NCI-H82 treated with DMSO at 0.1 percent for 48 hours (cell line): Measurements from ENCODE around the gene ASCL2.

ENCODE experiments used
- DNase-seq: peaks from one replicate; lab custom pipeline; 2025; ENCODE audit not compliant: unreplicated experiment; lab: John Stamatoyannopoulos, UW

Gene ASCL2

DNA sequence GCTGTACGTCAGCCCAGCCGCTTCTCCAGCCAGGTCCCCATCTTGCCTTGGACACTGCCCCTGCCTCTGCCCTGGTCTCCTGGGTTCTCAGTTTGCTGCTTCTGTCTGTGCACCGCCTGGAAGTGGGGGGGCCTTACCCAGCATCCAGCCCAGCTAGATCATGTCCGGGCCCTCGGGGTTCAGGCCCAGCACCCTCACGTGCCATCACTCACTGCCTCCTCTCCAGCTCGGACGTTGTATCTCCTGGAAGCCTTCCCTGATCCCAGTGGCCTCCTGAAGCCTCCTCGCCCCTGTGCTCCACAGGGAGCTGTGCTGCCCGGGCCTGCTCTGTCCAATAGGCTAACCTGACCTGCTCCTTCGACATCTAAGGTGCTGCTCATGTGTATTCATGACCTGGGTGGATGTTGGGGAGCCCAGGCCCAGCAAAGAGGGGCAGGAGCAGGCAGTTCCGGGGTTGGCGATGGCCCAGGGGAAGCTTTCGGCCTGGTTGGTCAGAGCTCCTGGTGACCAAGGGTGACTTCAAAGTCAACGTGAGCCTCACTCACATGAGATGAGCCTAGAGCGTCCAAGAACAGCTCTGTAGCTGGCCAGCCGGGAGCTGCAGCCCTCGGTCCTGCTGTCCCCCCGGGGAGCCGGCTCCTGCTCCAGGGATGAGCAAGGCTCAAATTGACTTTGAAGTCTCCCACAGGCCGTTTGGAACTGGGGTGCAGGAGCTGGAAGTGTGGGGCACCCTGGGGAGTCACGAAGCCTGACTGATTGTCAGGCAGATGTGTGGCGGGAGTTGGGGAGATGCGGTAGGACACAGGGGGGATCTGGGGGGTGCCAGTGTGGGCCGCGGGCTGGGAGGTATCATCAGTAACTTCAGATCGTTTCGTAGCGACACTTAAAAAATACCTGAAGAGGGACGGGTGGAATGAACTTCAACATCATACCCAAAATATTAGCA, 5.2 kb upstream of the ASCL2 start:
- DNase-seq = no peak

DNA sequence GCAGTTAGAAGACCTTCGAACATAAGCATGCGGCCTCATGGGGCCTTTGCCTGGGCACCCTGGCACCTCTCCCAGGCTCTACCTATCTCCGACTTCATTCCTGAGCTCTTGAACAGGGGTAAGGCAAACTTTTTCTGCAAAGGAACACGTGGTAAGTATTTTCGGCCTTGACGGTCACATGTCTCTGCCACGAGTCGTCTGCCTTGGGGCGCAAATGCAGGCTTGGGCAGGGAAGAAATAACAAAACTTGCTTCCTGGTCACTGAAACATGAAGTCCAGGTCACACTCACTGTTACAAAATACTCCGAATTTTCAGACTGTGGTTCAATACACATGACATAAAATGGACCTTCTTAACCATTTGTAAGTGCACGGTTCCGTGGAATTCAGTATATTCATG, 3.4 kb upstream of the ASCL2 start:
- no peak for DNase-seq

DNA sequence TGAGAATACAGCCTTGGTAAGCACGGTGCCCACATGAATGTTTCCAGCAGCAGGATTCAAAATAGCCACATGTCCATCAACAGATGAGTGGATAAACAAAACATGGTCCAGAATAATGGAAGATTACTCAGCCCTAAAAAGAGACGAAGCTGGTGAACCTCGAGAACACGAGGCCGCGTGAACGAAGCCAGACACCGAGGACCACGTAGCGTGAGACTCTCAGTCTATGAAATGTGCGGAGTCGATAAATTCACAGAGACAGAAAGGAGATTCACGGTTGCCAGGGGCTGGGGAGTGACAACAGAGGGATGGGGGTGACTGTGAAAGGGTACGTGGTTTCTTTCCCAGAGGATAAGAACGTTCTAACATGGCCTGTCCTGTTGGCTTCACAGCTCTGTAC, 2.9 kb upstream of the ASCL2 start:
- no peak for DNase-seq

DNA sequence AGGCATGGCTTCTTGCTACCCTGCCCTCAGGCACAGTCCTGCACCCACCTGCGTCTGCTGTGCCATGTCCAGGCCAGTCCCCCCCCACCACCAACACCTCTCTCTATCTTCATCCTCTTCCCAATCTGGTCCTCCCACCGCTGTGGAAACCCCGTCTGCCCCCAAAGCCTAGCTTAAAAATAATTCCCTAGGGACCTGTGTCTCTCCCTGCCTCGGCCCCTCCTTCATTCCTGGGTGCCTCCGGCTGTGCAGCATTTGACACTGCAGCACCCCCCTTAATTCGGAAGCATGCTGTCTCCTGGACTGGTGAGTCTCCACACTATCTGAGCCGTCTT, 2.5 kb upstream of the ASCL2 start:
- no peak for DNase-seq

DNA sequence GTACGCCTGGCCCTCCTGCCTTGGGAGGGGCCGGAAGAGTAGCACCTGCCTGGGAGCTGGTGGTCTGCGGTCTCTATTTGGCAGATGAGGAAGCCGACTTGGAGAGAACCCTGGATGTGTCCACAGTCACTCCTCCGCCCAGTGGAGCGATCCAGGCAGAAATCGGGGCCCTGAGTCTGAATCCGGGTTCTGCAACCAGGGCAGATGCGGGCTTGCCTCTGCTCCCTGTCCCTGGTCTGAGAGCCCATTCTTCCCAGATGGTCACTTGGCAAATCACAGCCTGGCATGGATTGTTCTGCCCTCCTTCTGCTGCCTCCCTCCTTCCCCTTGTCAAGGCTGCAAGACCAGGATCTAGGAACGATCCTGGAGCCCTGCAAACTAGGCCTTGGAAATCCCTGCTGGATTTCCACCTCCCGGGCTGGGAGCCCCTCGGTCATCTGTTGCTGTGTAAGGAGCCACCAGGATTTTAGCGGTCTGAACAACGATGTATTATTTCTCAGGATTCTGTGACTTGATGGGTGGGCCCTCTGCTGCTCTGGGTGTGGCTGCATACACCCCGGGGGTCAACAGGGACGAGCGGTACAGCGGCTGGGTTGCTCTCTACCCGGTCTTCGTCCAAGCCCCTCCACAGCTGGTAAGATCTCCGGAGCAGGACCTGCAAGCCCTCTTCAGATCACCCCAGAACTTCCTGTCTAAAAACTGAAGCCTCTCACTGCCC, 2.0 kb upstream of the ASCL2 start:
- no peak for DNase-seq

DNA sequence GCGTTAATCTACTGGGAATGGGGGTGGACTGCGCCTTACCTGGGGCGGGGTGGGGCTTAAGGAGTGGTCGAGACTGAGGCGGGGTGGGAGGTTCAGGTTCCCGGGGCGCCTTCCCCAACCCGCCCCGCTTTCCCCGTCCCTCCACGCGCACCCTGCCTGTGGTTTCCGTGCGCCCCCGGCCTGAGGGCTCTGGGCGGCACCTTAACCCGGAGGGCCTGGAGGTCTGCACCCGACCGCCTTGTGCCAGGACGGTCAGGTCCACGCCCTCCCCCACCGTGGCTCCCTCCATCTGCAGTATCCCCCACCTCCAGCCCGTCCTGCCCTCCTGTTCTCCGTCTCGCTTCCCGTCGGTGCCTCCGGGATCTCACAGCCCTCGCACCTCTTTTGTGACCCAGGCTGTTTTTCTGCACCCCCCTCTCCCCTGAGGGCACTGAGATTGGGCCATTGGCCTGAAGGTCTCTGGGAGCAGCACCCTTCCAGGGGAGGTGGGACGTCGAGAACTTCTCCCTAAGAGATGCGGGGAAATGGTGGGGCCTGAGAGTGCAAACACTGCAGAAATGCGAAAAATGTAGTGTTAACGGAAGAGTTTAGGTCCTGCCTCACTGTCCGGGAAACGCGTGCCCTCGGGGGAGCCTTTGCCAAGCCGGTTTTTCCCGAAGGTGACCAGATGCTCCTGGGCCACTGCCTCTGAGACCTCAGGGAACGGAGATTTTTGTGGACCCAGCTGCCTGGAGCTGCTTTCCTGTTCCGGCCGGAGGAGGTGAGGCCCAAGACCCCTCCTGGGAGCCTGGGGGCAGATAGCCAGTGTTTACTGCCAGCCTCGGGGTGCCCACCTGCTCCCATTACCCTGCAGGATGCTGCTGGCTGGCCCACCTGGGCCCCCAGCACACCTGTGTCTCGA, 1.2 kb upstream of the ASCL2 start:
- DNase-seq = no peak

DNA sequence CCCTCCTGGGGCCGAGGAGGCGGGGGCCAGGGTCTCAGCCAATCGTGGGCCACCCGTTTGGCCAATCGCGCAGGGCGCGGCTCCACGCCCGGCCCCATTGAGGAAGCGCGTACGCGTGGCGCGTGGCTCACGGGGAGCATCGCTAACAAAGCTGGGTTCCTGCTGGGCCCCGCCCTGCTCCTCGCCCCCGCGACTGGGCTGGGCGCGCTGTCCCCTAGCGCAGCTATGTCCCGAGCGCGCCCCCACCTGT, 614 bp upstream of the ASCL2 start:
- no peak for DNase-seq

DNA sequence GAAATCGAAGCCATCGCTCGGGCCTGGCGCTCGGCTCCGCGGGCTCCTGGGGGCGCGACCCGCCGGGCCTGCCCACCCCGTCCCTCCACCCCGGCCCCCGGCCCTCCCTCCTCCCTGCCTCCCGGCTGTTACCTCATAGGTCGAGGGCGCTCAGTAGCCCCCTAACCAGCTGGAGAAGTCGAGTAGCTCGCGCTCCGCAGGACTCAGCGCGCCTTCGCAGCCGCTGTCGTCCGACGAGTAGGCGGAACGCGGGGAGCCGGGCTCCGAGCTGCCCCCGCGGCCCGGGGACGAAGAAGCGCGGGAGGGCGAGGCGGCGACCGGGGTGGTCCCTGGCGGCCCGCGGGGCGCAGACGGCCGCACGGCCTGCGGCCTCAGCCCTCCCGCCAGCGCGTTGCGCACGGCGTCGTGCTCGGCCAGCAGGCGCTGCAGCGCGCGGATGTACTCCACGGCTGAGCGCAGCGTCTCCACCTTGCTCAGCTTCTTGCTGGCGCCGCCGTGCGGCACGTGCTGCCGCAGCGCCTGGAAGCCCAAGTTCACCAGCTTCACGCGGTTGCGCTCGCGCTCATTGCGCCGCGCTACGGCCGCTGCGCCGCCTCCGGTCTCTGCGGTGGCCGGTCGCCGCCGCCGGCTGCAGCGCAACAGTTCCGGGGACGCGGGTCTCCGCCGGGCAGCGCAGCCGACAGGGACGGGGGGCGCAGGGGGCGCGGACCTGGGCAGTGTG, 627 bp downstream of the ASCL2 start:
- DNase-seq = no peak

DNA sequence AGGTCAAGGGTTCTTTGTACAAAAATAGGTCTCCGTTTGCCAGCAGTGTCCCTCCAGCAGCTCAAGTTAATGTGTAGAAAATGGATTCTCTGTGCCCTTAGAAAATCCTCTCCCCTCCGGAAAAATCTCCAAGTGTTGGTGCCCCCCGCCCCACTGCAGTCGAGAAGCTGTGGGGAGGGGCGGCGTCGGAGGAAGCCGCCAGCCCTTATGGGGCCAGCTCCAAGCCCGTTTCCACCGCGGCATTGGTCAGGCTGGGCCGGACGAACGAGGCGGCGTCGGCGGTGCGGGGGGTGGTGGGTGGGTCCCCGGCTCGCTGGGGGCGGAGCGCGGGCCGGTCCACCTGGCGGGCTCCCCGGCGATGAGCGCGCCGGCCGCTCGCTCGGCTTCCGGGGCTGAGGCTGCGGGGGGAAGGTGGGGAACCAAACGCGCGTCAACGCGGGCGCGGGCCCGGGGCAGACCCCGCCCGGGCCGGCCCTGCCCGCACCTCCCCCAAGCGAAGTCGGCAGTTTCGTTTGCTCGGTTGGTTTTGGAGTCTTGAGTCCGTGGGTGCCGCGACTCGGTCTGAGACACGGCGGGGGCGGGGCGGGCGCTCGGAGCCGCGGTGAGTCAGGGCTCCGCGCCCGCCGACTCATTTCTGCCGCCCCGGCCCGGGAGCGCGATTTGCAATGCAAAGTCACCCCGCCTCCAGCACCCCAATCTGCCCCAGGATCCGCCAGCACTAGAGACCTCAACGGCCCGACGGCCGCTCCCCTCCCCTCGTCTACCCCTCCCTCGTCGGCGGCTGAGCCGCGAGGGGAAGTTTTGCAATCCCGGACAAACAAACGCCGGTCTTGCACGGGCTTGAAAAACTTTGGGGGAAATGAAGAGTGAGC, 1.4 kb downstream of the ASCL2 start:
- DNase-seq = no peak

DNA sequence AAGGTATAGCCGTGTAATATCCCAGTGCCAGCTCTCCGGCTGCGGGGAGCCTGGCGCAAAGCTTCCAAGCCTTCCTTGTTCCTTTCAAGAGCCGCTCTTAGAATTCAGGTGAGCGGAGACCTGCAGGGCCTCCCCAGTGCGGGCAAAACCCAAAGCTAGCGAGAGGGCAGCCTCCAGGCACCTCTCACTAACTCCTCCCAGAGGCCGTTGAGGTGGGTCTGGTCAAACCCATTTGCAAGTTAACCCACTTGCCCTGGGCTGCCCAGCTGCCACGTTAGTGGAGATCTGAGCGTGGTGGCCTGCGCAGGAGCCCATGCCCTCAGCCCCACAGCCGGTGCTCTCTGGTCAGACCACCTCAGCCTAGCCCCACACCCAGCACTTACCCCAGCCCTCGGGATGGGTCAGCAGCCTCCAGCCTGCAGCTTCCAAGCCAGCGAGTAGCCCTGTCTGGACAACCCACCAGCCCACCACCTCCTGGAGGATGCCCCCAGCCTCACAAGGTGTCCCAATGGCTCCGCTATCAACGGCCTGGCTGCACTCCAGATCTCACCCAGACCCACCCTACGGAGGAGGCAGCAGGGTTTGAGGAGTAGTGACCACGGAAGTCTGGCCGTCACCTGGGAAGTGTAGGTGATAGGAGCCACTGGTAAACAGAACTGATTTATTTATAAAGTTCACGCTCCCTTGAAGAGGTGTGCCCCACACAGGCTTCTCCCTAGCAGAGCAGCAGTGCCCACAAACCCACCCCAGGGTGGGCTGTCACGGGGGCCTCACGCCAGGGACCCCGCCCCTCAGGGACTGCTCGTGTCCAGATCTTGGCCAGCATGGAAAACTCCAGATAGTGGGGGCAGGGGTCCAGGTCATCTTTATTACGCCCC, 2.3 kb downstream of the ASCL2 start:
- no peak for DNase-seq

DNA sequence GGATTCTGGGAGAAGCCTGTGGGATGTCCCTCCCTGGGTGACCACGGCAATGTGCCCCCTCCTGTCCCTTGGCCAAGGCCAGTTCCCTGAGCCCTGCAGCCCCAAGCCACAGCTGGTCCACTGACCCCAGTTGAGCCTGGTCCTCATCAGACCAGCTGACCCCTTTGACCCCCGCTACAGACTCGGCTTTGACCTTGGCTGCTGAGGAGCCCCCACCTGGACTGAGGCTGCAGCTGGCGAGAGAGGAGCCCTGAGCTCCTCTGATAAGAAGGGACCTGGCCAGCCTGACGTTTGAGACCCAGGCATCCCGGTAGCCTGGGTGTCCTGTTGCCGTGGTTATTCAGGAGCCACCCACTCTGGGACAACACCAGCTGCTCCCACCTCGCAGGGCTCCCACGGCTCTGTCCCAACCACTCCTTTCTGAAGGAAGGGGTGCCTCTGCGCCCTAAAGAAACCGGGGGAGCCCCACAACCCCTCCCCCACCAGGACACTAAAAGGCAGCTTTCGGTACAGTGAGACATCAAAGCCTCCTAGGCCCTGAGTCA, 3.0 kb downstream of the ASCL2 start:
- DNase-seq = no peak

DNA sequence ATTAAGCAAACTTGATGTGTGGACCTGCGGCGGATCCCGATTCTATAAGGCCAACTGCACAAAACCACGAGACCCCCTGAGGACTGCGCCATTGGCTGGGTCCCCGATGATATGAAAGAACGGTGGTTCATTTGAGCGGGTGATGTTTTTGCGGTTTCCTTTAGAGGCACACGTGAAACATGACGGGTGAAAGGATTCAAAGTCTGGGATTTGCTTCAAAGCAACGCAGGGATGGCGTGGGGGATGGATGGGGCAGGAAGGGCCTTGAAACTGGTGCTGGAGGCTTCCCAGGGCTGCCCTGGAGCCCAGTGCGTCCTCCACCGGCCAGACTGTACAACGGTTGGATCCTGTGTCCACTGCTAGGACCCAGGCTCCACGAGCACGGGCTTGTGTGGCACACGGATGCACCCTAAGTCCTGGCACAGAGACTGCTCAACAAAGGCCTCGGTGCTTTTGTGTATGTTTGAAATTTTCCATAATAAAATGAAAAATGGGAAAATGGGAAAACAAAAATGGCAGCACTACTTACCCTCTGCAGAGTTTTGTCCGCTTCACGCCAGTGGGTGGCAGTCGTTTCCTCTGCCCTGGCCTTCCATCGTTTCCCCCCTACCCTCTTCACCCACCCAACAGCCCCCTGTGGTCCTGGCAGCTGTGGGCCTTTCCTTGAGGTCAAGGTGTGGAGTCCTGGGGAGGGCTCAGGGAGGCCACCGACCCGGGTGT, 3.6 kb downstream of the ASCL2 start:
- DNase-seq = no peak

DNA sequence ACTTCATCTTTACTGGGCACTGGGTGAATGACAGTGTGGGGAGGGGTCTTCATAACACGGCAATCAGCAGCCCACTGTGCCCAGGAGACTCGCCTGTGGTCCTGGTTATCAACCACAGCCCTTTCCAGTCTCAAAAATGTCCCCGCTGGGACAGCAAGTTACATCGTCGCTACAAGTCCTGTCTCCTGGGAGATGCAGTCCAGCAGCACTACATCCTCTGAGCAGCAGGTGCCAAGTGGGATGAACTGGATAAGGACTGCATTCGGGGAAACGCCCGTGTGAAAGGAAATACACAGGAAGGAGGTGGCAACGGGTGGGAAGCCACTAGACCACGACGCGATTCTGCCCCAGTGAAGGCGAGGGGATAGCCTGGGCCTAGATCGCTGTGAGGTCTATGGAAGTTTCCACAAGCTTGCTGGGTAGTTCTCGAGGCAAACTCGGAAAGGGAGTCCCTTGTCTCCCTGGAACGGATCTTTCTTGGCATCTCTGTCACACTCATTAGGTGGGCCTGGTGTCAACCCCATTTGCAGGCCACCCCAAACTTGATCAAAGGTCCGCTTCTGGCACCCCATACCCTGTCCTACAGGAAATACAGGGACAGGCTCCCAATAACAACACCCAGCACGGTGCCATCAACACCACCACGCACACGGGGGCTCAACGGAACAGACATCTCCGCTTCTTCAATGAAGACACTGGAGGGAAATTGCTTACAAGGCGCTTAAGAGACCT, 4.4 kb downstream of the ASCL2 start:
- DNase-seq = no peak

DNA sequence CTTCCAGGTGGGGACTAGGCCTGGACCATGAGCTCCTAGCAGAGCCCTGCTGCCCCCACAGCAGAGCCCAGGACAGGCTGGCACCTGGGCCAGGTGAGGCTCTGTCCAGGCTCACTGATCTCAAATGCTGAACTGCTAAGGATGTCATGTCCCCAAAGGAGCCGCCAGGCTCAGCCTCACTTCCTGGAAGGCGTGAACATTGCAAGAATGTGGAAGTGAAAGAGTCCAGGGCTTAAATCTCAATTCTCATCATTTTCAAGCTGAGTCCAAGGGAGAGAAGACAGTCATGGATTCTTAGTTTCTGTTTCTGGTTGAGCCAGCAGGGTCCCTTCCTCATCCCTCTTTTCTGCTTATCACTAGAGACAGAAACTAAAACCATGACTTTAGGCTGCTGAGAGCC, 5.0 kb downstream of the ASCL2 start:
- DNase-seq = no peak

DNA sequence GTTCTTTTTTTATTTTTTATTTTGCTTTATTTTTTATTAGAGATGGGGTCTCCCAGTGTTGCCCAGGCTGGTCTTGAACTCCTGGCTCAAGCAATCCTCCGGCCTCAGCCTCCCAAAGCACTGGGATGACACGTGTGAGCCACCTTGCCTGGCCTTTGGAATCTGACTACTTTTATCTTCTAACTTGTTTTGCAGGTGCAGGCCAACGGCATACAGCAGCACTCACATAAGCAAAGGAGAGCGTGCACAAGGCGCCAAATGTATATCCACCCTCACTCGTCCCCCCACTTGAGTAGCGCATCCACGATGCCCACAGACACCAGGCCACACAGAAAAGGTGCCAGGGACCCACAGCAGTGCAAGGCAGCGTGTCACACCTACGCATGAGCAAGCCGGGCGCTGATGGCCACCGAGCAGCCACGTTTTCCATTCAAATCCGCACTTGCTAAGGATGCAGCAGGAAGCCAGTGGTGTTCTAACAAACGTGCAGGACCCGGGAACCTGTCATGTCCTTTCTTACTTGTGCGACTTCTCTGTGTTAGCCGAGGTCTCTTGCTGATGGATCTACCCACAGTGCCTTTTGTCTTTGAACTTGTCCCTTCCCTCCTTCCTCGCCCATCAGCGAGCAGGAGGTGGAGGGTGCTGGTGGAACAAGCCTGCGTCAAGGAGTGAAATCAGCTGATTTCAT, 5.9 kb downstream of the ASCL2 start:
- DNase-seq = no peak

DNA sequence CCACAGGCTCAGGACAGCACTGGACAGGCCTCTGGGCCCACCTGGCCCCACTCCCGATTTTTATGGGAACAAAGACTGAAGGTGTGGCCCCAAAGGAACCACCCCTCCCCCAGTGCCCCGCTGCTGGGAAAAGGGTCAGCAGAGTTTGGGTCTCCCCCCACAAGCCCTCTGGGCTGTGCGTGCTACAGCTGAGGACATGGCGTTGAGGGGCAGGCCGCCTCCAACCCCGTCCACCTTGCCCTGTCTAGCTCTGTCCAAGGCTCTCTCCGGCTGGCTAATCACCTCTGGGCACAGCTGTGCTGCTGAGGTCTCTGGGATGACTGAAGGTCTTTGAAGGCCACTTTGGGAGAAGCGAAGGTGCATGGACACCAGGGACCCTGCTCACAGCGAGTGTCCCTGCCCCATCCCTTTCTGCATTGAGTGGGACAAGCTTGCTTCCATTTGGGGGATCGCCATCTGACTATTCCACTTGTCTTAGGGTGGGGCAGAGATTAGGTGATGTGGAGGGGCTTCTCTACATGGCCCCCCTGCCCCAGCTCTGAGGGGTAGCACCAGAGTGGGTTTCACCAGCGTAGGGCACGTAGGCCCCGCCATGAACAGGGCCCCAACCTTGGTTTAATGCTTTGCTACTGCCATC, 6.5 kb downstream of the ASCL2 start:
- DNase-seq = no peak
